Measurements from ENCODE around the gene FAM219B. TPM values are rescaled to one million over a fixed set of nuclear protein-coding genes. Genes with fewer than 3 reads are reported as not detected.

The FAM219B gene
- total RNA-seq, 1 experiment from 2014 or later: 99.6 TPM

DNA sequence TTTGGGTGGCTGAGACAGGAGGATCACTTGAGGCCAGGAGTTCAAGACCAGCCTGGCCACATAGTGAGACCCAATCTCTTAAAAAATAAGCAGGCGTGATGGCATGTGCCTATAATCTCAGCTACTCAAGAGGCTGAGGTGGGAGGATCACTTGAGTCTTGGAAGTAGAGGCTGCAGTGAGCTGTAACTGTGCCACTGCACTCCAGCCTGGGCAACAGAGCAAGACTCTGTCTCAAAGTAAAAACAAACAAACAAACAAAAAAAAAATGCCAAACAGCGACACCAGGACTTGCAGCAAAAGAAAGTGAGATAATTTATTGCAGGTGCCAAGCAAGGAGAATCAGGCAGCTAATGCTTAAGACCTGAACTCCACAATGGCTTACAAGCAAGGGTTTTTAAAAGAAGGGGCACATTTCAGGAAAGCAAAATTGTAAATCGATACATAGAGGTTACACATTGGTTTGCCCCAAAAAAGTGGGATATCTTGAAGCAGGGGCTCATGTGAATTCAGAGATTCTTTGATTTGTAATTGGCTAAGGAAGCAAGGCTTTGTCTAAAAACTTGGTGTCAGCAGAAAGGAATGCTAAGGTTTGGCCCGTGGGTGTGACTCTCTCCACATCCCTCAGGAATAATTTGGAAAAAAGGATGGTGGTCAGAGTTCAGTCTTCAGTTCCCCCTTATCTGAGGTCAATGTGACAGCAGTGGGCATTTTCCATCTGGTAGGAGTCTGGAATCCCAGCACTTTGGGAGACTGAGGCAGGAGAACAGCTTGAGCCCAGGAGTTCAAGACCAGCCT is 22.0 kb downstream of the FAM219B start:
- H3K36me3 Mint-ChIP-seq: peaks cover 5% of the 10 kb centered on the region; the same call in 1 of the 2 replicates
- POLR2A ChIA-PET: no interaction called here
- peaks cover 6% of the 10 kb centered on the region for H3K9me3 Mint-ChIP-seq

DNA sequence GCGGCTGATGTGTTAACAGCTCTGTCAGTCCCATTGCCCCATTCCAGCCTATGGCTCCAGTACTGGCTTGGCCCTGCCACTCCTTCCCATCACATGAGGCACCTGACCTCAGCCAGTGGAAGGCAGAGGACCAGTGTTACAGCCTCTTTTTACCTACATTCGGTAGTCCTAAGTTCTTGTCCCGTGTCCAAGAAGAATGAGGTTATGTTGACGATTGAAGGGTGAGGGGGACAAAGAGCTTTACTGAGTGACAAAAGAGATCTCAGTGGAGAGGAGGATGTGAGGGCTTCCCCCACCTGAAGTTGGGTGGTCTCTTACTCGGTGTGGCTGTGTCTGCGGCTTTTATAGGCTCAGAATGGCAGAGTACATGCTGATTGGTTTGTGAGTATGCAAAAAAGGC is 24.1 kb downstream of the FAM219B start:
- TF ChIP-seq, protein P1, sequence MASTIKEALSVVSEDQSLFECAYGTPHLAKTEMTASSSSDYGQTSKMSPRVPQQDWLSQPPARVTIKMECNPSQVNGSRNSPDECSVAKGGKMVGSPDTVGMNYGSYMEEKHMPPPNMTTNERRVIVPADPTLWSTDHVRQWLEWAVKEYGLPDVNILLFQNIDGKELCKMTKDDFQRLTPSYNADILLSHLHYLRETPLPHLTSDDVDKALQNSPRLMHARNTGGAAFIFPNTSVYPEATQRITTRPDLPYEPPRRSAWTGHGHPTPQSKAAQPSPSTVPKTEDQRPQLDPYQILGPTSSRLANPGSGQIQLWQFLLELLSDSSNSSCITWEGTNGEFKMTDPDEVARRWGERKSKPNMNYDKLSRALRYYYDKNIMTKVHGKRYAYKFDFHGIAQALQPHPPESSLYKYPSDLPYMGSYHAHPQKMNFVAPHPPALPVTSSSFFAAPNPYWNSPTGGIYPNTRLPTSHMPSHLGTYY (CRISPR knock-in tag; IDR thresholded peaks at IDR 0.05): no peak
- no peak for TF ChIP-seq RORB (CRISPR knock-in tag; IDR thresholded peaks at IDR 0.05)
- Mint-ChIP-seq H3K9me3 (peaks cover 6% of the 10 kb centered on the region), H3K36me3 (peaks cover 5% of the 10 kb centered on the region; the same call in 1 of the 2 replicates), H3K4me1 (0 out of 2 replicates have a peak, but pooled peaks cover 3% of the 10 kb centered on the region), H3K4me3 (no peak overlapping the region), H3K27me3 (ENCODE audit: low read depth) (peaks cover 8% of the 10 kb centered on the region), H3K27ac (no peak overlapping the region)
- ChIA-PET POLR2A (no interaction called here), CTCF (interaction anchor here (4.2 kb wide), 1 partner anchor 19 kb away, joined by 27 read pairs; no protein-coding TSS in a partner anchor)
- DNase-seq (ENCODE audit: low spot score): no peak
- ATAC-seq: no peak

More for the DNA sequence above, 22.0 kb downstream of the FAM219B start:
- no peak overlapping the region for H3K4me3 Mint-ChIP-seq
- CTCF ChIA-PET: interaction anchor here (0.6 to 4.2 kb wide), 2 partner anchors 17 to 108 kb away, joined by 3 to 27 read pairs; no protein-coding TSS in a partner anchor
- no peak overlapping the region for H3K27ac Mint-ChIP-seq
- DNase-seq (ENCODE audit: low spot score) (no peak), ATAC-seq (no peak)
- peaks cover 14% of the 10 kb centered on the region for H3K4me1 Mint-ChIP-seq
- peaks cover 8% of the 10 kb centered on the region for H3K27me3 Mint-ChIP-seq (ENCODE audit: low read depth)
- TF ChIP-seq, protein P2, sequence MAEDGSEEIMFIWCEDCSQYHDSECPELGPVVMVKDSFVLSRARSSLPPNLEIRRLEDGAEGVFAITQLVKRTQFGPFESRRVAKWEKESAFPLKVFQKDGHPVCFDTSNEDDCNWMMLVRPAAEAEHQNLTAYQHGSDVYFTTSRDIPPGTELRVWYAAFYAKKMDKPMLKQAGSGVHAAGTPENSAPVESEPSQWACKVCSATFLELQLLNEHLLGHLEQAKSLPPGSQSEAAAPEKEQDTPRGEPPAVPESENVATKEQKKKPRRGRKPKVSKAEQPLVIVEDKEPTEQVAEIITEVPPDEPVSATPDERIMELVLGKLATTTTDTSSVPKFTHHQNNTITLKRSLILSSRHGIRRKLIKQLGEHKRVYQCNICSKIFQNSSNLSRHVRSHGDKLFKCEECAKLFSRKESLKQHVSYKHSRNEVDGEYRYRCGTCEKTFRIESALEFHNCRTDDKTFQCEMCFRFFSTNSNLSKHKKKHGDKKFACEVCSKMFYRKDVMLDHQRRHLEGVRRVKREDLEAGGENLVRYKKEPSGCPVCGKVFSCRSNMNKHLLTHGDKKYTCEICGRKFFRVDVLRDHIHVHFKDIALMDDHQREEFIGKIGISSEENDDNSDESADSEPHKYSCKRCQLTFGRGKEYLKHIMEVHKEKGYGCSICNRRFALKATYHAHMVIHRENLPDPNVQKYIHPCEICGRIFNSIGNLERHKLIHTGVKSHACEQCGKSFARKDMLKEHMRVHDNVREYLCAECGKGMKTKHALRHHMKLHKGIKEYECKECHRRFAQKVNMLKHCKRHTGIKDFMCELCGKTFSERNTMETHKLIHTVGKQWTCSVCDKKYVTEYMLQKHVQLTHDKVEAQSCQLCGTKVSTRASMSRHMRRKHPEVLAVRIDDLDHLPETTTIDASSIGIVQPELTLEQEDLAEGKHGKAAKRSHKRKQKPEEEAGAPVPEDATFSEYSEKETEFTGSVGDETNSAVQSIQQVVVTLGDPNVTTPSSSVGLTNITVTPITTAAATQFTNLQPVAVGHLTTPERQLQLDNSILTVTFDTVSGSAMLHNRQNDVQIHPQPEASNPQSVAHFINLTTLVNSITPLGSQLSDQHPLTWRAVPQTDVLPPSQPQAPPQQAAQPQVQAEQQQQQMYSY (CRISPR knock-in tag; IDR thresholded peaks at IDR 0.05): no peak

DNA sequence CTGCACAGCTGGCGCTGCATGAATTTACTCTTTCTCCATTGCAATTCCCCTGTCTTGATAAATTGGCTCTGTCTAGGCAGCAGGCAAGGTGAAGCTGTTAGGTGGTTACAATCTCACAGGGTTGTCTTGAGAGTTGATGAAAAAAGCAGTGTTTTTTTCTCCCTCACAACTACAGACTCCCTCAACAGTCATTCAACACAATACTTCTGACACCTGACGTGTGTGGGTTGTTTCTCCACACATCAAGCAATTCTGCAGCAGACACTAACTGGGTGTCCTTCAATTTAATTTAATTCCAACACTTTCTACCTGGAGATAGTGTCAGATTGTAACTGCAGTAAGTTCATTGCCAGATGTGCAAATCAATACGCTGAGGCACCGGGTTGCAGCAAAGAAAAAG is 28.4 kb downstream of the FAM219B start:
- Mint-ChIP-seq H3K27ac (no peak overlapping the region), H3K4me1 (no peaks in the 10 kb centered on the region), H3K36me3 (peaks cover 5% of the 10 kb centered on the region; the same call in 1 of the 2 replicates), H3K4me3 (no peak overlapping the region), H3K27me3 (ENCODE audit: low read depth) (peaks cover 7% of the 10 kb centered on the region), H3K9me3 (peaks cover 6% of the 10 kb centered on the region)
- ChIA-PET POLR2A (interaction anchor here (0.7 kb wide), 1 partner anchor 79 kb away, joined by 6 read pairs; no protein-coding TSS in a partner anchor), CTCF (interaction anchor here (0.7 to 1.9 kb wide), 2 partner anchors 14 to 23 kb away, joined by 3 to 11 read pairs; no protein-coding TSS in a partner anchor)
- DNase-seq (ENCODE audit: low spot score) (no peak), ATAC-seq (no peak)
- no peak for TF ChIP-seq GTF2I (CRISPR knock-in tag; conservative IDR thresholded peaks at IDR 0.05)
- TF ChIP-seq FOXK1 (CRISPR knock-in tag; IDR thresholded peaks at IDR 0.05): no peak
- no peak for TF ChIP-seq SOX15 (CRISPR knock-in tag; IDR thresholded peaks at IDR 0.05)
- TF ChIP-seq IRF2 (CRISPR knock-in tag; IDR thresholded peaks at IDR 0.05; ENCODE audit: borderline replicate concordance, low read depth): no peak
- TF ChIP-seq, protein P3, sequence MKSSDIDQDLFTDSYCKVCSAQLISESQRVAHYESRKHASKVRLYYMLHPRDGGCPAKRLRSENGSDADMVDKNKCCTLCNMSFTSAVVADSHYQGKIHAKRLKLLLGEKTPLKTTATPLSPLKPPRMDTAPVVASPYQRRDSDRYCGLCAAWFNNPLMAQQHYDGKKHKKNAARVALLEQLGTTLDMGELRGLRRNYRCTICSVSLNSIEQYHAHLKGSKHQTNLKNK (CRISPR knock-in tag; IDR thresholded peaks at IDR 0.05): no peak
- TF ChIP-seq, protein P4, sequence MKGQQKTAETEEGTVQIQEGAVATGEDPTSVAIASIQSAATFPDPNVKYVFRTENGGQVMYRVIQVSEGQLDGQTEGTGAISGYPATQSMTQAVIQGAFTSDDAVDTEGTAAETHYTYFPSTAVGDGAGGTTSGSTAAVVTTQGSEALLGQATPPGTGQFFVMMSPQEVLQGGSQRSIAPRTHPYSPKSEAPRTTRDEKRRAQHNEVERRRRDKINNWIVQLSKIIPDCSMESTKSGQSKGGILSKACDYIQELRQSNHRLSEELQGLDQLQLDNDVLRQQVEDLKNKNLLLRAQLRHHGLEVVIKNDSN (CRISPR knock-in tag; IDR thresholded peaks at IDR 0.05): no peak
- no peak for TF ChIP-seq SMAD4 (CRISPR knock-in tag; IDR thresholded peaks at IDR 0.05)
- no peak for TF ChIP-seq TCF7 (CRISPR knock-in tag; IDR thresholded peaks at IDR 0.05; ENCODE audit: low read depth)
- no peak for TF ChIP-seq ZNF396 (CRISPR knock-in tag; IDR thresholded peaks at IDR 0.05; ENCODE audit: borderline replicate concordance)
- TF ChIP-seq, protein P2 (CRISPR knock-in tag; IDR thresholded peaks at IDR 0.05): no peak
- no peak for TF ChIP-seq ZNF416 (CRISPR knock-in tag; IDR thresholded peaks at IDR 0.05)
- no peak for TF ChIP-seq PRRX2 (CRISPR knock-in tag; IDR thresholded peaks at IDR 0.05)
